ENCODE measurements around the gene MYOF.
"Not testable (repeated sequence)": the region's sequence is repeated elsewhere in the genome, so short reads cannot be mapped to it uniquely, and the experiment has no call there.

MYOF gene

GRCh38 chr10:93379731-93380575 lies 102.2 kb downstream of the MYOF start:
- in situ Hi-C loops (cut with HindIII; ENCODE audit: low pct_ligation_motif_present, low pct_unique_long_range_greater_than_20kb, low sequenced_read_pairs), result no loop called here
- peak; percentile 53 for DNase-seq

- no peak for DNase-seq
- in situ Hi-C loops (cut with HindIII; ENCODE audit: low pct_ligation_motif_present, low pct_unique_long_range_greater_than_20kb, low sequenced_read_pairs), result no loop called here
Observed at GRCh38 chr10:93378997-93379730, 103.0 kb downstream of the MYOF start.

- DNase-seq, result no peak
- in situ Hi-C loops (cut with HindIII; ENCODE audit: low pct_ligation_motif_present, low pct_unique_long_range_greater_than_20kb, low sequenced_read_pairs), result no loop called here
Observed at GRCh38 chr10:93378039-93378438, 104.1 kb downstream of the MYOF start.

- peak; percentile 86 for DNase-seq
- in situ Hi-C loops (cut with HindIII; ENCODE audit: low pct_ligation_motif_present, low pct_unique_long_range_greater_than_20kb, low sequenced_read_pairs), result no loop called here
Observed at GRCh38 chr10:93376372-93377293, 105.5 kb downstream of the MYOF start.

- in situ Hi-C loops (cut with HindIII; ENCODE audit: low pct_ligation_motif_present, low pct_unique_long_range_greater_than_20kb, low sequenced_read_pairs), result no loop called here
- no peak for DNase-seq
Observed at GRCh38 chr10:93370961-93371360, 111.2 kb downstream of the MYOF start.

- DNase-seq, result no peak
- in situ Hi-C loops (cut with HindIII; ENCODE audit: low pct_ligation_motif_present, low pct_unique_long_range_greater_than_20kb, low sequenced_read_pairs), result no loop called here
Observed at GRCh38 chr10:93369588-93370164, 112.5 kb downstream of the MYOF start.

GRCh38 chr10:93368210-93368609 lies 113.9 kb downstream of the MYOF start:
- in situ Hi-C loops (cut with HindIII; ENCODE audit: low pct_ligation_motif_present, low pct_unique_long_range_greater_than_20kb, low sequenced_read_pairs), result no loop called here
- no peak for DNase-seq

GRCh38 chr10:93367664-93368063 lies 114.5 kb downstream of the MYOF start:
- no peak for DNase-seq
- in situ Hi-C loops (cut with HindIII; ENCODE audit: low pct_ligation_motif_present, low pct_unique_long_range_greater_than_20kb, low sequenced_read_pairs), result no loop called here

- in situ Hi-C loops (cut with HindIII; ENCODE audit: low pct_ligation_motif_present, low pct_unique_long_range_greater_than_20kb, low sequenced_read_pairs), result no loop called here
Observed at GRCh38 chr10:93364966-93365365, 117.2 kb downstream of the MYOF start.

GRCh38 chr10:93363891-93364648 lies 118.1 kb downstream of the MYOF start:
- no peak for DNase-seq
- in situ Hi-C loops (cut with HindIII; ENCODE audit: low pct_ligation_motif_present, low pct_unique_long_range_greater_than_20kb, low sequenced_read_pairs), result no loop called here

More at GRCh38 chr10:93364966-93365365, 117.2 kb downstream of the MYOF start:
- no peak for DNase-seq

GRCh38 chr10:93358398-93358797 lies 123.7 kb downstream of the MYOF start:
- in situ Hi-C loops (cut with HindIII; ENCODE audit: low pct_ligation_motif_present, low pct_unique_long_range_greater_than_20kb, low sequenced_read_pairs); DNase-seq: not testable (repeated sequence)

GRCh38 chr10:93357680-93358079 lies 124.5 kb downstream of the MYOF start:
- no peak for DNase-seq
- in situ Hi-C loops (cut with HindIII; ENCODE audit: low pct_ligation_motif_present, low pct_unique_long_range_greater_than_20kb, low sequenced_read_pairs), result no loop called here

- DNase-seq, result no peak
- in situ Hi-C loops (cut with HindIII; ENCODE audit: low pct_ligation_motif_present, low pct_unique_long_range_greater_than_20kb, low sequenced_read_pairs), result no loop called here
Observed at GRCh38 chr10:93356516-93356915, 125.6 kb downstream of the MYOF start.

GRCh38 chr10:93352638-93353383 lies 129.3 kb downstream of the MYOF start:
- in situ Hi-C loops (cut with HindIII; ENCODE audit: low pct_ligation_motif_present, low pct_unique_long_range_greater_than_20kb, low sequenced_read_pairs), result no loop called here
- DNase-seq, result peak; percentile 61

GRCh38 chr10:93346694-93347093 lies 135.4 kb downstream of the MYOF start:
- DNase-seq, result no peak
- in situ Hi-C loops (cut with HindIII; ENCODE audit: low pct_ligation_motif_present, low pct_unique_long_range_greater_than_20kb, low sequenced_read_pairs), result loop anchor here (25.0 kb wide), 1 partner anchor 166 kb away; no protein-coding TSS in a partner anchor

- DNase-seq, result no peak
- in situ Hi-C loops (cut with HindIII; ENCODE audit: low pct_ligation_motif_present, low pct_unique_long_range_greater_than_20kb, low sequenced_read_pairs), result loop anchor here (25.0 kb wide), 1 partner anchor 166 kb away; no protein-coding TSS in a partner anchor
Observed at GRCh38 chr10:93346108-93346507, 136.0 kb downstream of the MYOF start.

- DNase-seq, result no peak
- in situ Hi-C loops (cut with HindIII; ENCODE audit: low pct_ligation_motif_present, low pct_unique_long_range_greater_than_20kb, low sequenced_read_pairs), result loop anchor here (25.0 kb wide), 1 partner anchor 168 kb away; no protein-coding TSS in a partner anchor
Observed at GRCh38 chr10:93344691-93345090, 137.4 kb downstream of the MYOF start.

Measured in ACHN (cell line).